PC-3 (cell line): Measurements from ENCODE around the gene RSU1.

Experiments used
- EZH2 ChIP-seq: fragments of 300-600 bp; sonication (generic); IDR thresholded peaks from one replicate; pipeline ENCODE4 v1.6.1; 2017; ENCODE audit warnings: antibody characterized with exemption, mild to moderate bottlenecking, low read length; ENCODE audit not compliant: unreplicated experiment
- TF ChIP-seq, protein P1 (sequence below): fragments of 300-600 bp; sonication (generic); conservative IDR thresholded peaks from 2 replicates; pipeline ENCODE4 v1.5.1; 2017; ENCODE audit warnings: antibody characterized with exemption, low read depth, mild to moderate bottlenecking, low read length

DNA sequence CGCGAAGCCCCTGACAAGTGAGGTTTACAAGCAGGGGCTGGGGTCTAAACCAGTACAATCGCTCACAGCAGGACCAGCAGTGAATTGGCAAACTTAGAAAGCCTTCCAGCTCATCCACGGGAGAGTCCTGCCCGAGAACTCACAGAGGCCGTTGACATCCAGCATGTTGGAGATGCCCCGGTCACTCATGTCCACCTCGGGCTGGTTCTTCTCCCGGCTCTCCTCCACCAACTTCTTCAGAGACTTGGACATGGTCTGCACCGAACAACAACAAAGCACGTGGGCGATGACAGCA is 447 bp downstream of the RSU1 start:
- TF ChIP-seq EZH2 = no peak
- TF ChIP-seq, protein P1, sequence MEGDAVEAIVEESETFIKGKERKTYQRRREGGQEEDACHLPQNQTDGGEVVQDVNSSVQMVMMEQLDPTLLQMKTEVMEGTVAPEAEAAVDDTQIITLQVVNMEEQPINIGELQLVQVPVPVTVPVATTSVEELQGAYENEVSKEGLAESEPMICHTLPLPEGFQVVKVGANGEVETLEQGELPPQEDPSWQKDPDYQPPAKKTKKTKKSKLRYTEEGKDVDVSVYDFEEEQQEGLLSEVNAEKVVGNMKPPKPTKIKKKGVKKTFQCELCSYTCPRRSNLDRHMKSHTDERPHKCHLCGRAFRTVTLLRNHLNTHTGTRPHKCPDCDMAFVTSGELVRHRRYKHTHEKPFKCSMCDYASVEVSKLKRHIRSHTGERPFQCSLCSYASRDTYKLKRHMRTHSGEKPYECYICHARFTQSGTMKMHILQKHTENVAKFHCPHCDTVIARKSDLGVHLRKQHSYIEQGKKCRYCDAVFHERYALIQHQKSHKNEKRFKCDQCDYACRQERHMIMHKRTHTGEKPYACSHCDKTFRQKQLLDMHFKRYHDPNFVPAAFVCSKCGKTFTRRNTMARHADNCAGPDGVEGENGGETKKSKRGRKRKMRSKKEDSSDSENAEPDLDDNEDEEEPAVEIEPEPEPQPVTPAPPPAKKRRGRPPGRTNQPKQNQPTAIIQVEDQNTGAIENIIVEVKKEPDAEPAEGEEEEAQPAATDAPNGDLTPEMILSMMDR = no peak
